ENCODE data around the gene KNDC1. TPM values are rescaled to one million over a fixed set of nuclear protein-coding genes. Genes with fewer than 3 reads are reported as not detected.

The KNDC1 gene
- total RNA-seq, 2 donors from 2014 or later: 0.59 to 1.8 TPM

GRCh38 chr10:133117036-133117687 lies 42.9 kb upstream of the KNDC1 start:
- Histone ChIP-seq H3K9me3 (no peaks in the 10 kb centered on the region), H3K4me1 (no peaks in the 10 kb centered on the region), H3K27ac (no peak overlapping the region), H3K4me3 (no peak overlapping the region), H3K36me3 (no peaks in the 10 kb centered on the region), H3K27me3 (no peaks in the 10 kb centered on the region)
- no peak for DNase-seq (ENCODE audit: low spot score)
- TF ChIP-seq, protein P1, sequence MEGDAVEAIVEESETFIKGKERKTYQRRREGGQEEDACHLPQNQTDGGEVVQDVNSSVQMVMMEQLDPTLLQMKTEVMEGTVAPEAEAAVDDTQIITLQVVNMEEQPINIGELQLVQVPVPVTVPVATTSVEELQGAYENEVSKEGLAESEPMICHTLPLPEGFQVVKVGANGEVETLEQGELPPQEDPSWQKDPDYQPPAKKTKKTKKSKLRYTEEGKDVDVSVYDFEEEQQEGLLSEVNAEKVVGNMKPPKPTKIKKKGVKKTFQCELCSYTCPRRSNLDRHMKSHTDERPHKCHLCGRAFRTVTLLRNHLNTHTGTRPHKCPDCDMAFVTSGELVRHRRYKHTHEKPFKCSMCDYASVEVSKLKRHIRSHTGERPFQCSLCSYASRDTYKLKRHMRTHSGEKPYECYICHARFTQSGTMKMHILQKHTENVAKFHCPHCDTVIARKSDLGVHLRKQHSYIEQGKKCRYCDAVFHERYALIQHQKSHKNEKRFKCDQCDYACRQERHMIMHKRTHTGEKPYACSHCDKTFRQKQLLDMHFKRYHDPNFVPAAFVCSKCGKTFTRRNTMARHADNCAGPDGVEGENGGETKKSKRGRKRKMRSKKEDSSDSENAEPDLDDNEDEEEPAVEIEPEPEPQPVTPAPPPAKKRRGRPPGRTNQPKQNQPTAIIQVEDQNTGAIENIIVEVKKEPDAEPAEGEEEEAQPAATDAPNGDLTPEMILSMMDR (IDR thresholded peaks at IDR 0.05): no peak

DNA sequence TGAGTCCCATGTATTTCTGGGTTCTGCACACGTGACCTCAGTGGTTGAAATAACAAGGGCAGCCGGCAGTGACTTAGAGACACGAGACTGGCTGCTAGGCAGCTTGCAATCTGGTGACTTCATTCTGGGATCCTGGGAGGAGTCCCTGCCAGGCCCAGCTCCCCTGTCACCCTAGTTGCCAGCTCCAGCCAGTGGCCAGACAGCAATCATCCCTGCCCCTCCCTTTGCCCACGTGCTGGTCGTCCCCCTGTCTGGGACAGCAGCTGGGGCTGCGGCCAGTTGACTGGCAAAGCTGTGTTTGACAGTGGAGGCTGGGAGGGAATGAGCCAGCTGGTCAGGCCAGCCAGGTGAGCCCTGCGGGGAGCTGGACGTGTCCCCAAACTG lies 42.3 kb upstream of the KNDC1 start:
- no peaks in the 10 kb centered on the region for H3K4me1 ChIP-seq
- TF ChIP-seq, protein P1 (IDR thresholded peaks at IDR 0.05): no peak
- H3K27ac ChIP-seq: no peak overlapping the region
- H3K36me3 ChIP-seq: no peaks in the 10 kb centered on the region
- no peaks in the 10 kb centered on the region for H3K27me3 ChIP-seq
- no peak for DNase-seq (ENCODE audit: low spot score)
- H3K9me3 ChIP-seq: no peaks in the 10 kb centered on the region
- no peak overlapping the region for H3K4me3 ChIP-seq

- no peaks in the 10 kb centered on the region for H3K36me3 ChIP-seq
- H3K9me3 ChIP-seq: no peaks in the 10 kb centered on the region
- H3K4me3 ChIP-seq: no peak overlapping the region
- DNase-seq (ENCODE audit: low spot score): no peak
- no peaks in the 10 kb centered on the region for H3K4me1 ChIP-seq
- H3K27me3 ChIP-seq: no peaks in the 10 kb centered on the region
- no peak overlapping the region for H3K27ac ChIP-seq
- TF ChIP-seq, protein P1 (IDR thresholded peaks at IDR 0.05): no peak
These were observed 38.5 kb upstream of the KNDC1 start for GRCh38 chr10:133121479-133121878.

GRCh38 chr10:133122171-133122935 lies 37.7 kb upstream of the KNDC1 start:
- TF ChIP-seq, protein P1 (IDR thresholded peaks at IDR 0.05): no peak

DNA sequence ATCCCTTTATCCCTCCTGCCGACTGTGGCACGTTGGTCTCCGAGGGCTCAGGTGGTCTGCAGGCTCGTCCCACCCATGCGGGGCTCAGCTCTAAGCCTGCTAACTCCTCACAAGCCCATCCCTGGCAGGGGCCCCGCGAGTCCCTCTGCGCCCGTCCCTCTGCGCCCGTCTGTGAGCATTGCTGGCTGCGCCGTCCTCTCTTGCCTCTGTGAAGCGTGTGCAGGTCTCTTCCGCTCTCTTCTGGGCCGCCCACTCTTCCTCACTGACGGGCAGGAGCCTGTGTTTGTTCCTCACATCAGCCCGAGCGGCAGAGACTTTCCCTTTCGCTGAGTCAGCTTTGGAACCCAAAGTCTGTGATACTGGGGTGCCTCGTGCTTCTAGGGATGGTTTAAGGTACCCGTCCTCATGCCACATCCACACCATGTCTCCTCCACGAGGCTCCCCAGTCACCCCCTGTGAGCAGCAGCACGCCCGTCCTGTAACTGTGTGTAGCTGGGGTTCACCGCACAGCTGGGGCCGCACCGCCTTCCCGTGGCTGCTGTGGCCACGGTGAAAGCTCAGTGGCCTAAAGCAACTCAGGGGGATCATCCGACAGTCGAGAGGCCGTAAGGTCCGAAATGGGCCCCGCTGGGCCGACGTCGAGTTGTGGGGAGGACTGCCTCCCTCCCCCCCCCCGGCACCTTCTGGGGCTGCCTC lies 36.8 kb upstream of the KNDC1 start:
- no peak for DNase-seq (ENCODE audit: low spot score)
- Histone ChIP-seq H3K4me3 (no peak overlapping the region), H3K9me3 (no peaks in the 10 kb centered on the region), H3K4me1 (no peaks in the 10 kb centered on the region), H3K27ac (no peak overlapping the region), H3K36me3 (no peaks in the 10 kb centered on the region), H3K27me3 (no peaks in the 10 kb centered on the region)
- TF ChIP-seq, protein P1 (IDR thresholded peaks at IDR 0.05): no peak

More at GRCh38 chr10:133122171-133122935, 37.7 kb upstream of the KNDC1 start:
- Histone ChIP-seq H3K4me1 (no peaks in the 10 kb centered on the region), H3K27ac (no peak overlapping the region), H3K27me3 (no peaks in the 10 kb centered on the region), H3K36me3 (no peaks in the 10 kb centered on the region), H3K9me3 (no peaks in the 10 kb centered on the region), H3K4me3 (no peak overlapping the region)
- no peak for DNase-seq (ENCODE audit: low spot score)
